ENCODE data around the gene VPS37B.

Gene VPS37B

GRCh38 chr12:122895704-122896636 is at the start of gene VPS37B:
TSS of gene VPS37B (minus strand) at chr12:122896124. CDS start at chr12:122896062, 62 bp downstream.
- TF ChIP-seq EZH2phosphoT487 (conservative IDR thresholded peaks at IDR 0.05; ENCODE audit: low read length): no peak
- no peak for TF ChIP-seq CTCF (IDR thresholded peaks at IDR 0.05; ENCODE audit: insufficient read depth, low read length, poor library complexity, severe bottlenecking)
- Histone ChIP-seq H3F3A (ENCODE audit: insufficient read depth) (no peaks in the 10 kb centered on the region), H3K4me3 (ENCODE audit: insufficient read depth, low read length, poor library complexity, severe bottlenecking) (no peak within 1 kb of the TSS), H3K27me3 (ENCODE audit: low read length) (no peaks in the 10 kb centered on the region), H3K4me2 (ENCODE audit: low read depth, low read length, poor library complexity, severe bottlenecking) (no peak within 1 kb of the TSS), H4K20me1 (ENCODE audit: low read depth, low read length) (no peaks in the 10 kb centered on the region), H3K36me3 (ENCODE audit: low read length) (no peaks in the 10 kb centered on the region), H3K9ac (ENCODE audit: low read length) (no peak within 1 kb of the TSS), H3K9me3 (ENCODE audit: insufficient read depth, low read length) (no peaks in the 10 kb centered on the region), H3K79me2 (ENCODE audit: insufficient read depth, low read length) (no peaks in the 10 kb centered on the region), H2AFZ (ENCODE audit: low read depth, low read length, severe bottlenecking) (no peak within 1 kb of the TSS), H3K9me2 (replicated peaks; ENCODE audit: insufficient read depth, low read length) (no peaks in the 10 kb centered on the region), H3K27ac (ENCODE audit: low read depth, low read length) (no peak within 1 kb of the TSS)

- no peaks in the 10 kb centered on the region for H3F3A ChIP-seq (ENCODE audit: insufficient read depth)
- H3K9me3 ChIP-seq (ENCODE audit: insufficient read depth, low read length): no peaks in the 10 kb centered on the region
- H3K79me2 ChIP-seq (ENCODE audit: insufficient read depth, low read length): no peaks in the 10 kb centered on the region
- no peak overlapping the region for H2AFZ ChIP-seq (ENCODE audit: low read depth, low read length, severe bottlenecking)
- no peaks in the 10 kb centered on the region for H3K27me3 ChIP-seq (ENCODE audit: low read length)
- TF ChIP-seq EZH2phosphoT487 (conservative IDR thresholded peaks at IDR 0.05; ENCODE audit: low read length): no peak
- no peak for TF ChIP-seq CTCF (IDR thresholded peaks at IDR 0.05; ENCODE audit: insufficient read depth, low read length, poor library complexity, severe bottlenecking)
- no peak overlapping the region for H3K4me3 ChIP-seq (ENCODE audit: insufficient read depth, low read length, poor library complexity, severe bottlenecking)
- no peak overlapping the region for H3K9ac ChIP-seq (ENCODE audit: low read length)
- no peaks in the 10 kb centered on the region for H3K36me3 ChIP-seq (ENCODE audit: low read length)
- H4K20me1 ChIP-seq (ENCODE audit: low read depth, low read length): no peaks in the 10 kb centered on the region
- no peak overlapping the region for H3K27ac ChIP-seq (ENCODE audit: low read depth, low read length)
- no peaks in the 10 kb centered on the region for H3K9me2 ChIP-seq (replicated peaks; ENCODE audit: insufficient read depth, low read length)
- no peak overlapping the region for H3K4me2 ChIP-seq (ENCODE audit: low read depth, low read length, poor library complexity, severe bottlenecking)
These were observed 49.0 kb upstream of the VPS37B start for GRCh38 chr12:122944605-122945592.

- Histone ChIP-seq H3K4me3 (ENCODE audit: insufficient read depth, low read length, poor library complexity, severe bottlenecking) (no peak overlapping the region), H3F3A (ENCODE audit: insufficient read depth) (no peaks in the 10 kb centered on the region), H3K4me2 (ENCODE audit: low read depth, low read length, poor library complexity, severe bottlenecking) (no peak overlapping the region), H3K27ac (ENCODE audit: low read depth, low read length) (no peak overlapping the region), H3K79me2 (ENCODE audit: insufficient read depth, low read length) (no peaks in the 10 kb centered on the region), H3K27me3 (ENCODE audit: low read length) (no peaks in the 10 kb centered on the region), H3K36me3 (ENCODE audit: low read length) (no peaks in the 10 kb centered on the region), H2AFZ (ENCODE audit: low read depth, low read length, severe bottlenecking) (no peak overlapping the region), H3K9me3 (ENCODE audit: insufficient read depth, low read length) (no peaks in the 10 kb centered on the region), H4K20me1 (ENCODE audit: low read depth, low read length) (no peaks in the 10 kb centered on the region), H3K9ac (ENCODE audit: low read length) (no peak overlapping the region), H3K9me2 (replicated peaks; ENCODE audit: insufficient read depth, low read length) (no peaks in the 10 kb centered on the region)
- no peak for TF ChIP-seq CTCF (IDR thresholded peaks at IDR 0.05; ENCODE audit: insufficient read depth, low read length, poor library complexity, severe bottlenecking)
- TF ChIP-seq EZH2phosphoT487 (conservative IDR thresholded peaks at IDR 0.05; ENCODE audit: low read length): no peak
These were observed 47.3 kb upstream of the VPS37B start for GRCh38 chr12:122943196-122943595.
